Purkinje cell (primary cell): ENCODE measurements around the gene HEXA. TPM values are rescaled to one million over a fixed set of nuclear protein-coding genes. Genes with fewer than 3 reads are reported as not detected.

ENCODE experiments used
- polyA plus RNA-seq: library from polyadenylated mRNA; unstranded; fragments of >200 nt; fragmentation: Nextera tagmentation; gene quantifications from 2 replicates; pipeline ENCODE4 v1.2.1, GENCODE V29; 2014

HEXA gene
- polyA plus RNA-seq: 58.9 and 72.4 TPM in 2 replicates

DNA sequence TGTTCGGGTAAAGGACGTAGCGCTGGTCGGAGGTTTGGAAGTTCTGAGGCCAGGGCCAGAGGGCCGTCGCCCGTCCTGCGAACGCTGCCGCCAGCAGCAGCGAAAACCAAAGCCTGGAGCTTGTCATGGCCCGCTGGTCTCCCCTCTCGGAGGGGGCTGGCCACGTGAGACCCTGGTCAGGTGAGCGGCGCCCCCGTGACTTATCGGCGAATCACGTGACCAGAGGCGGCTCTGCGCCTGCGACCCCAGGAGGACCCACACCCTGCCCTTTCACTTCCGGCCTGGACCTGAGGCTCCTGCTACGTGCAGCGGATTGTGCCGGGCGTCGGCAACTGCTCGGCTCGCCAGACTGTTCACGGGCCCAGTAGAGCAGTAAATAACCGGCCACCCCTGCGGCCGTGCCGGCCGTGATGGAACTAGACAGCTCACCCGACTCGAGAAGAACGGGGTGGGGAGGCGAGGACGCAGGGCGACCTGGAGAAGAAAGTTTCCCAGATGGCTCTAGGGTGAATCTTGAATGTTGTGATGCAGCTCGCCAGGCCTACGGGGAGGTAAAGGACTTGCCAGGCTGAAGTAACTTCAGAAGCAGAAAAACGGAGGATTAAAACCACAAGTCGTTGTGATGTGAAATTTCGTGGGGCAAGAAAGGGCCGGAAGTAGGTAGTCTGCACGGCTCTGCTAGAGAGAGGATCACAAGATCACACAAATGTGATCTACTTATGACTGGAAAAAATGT lies at the start of gene HEXA:
Gene HEXA, minus strand, starts transcription at position 169 of the 736 bp plus-strand sequence. Its CDS starts 42 bp downstream, at position 127.

DNA sequence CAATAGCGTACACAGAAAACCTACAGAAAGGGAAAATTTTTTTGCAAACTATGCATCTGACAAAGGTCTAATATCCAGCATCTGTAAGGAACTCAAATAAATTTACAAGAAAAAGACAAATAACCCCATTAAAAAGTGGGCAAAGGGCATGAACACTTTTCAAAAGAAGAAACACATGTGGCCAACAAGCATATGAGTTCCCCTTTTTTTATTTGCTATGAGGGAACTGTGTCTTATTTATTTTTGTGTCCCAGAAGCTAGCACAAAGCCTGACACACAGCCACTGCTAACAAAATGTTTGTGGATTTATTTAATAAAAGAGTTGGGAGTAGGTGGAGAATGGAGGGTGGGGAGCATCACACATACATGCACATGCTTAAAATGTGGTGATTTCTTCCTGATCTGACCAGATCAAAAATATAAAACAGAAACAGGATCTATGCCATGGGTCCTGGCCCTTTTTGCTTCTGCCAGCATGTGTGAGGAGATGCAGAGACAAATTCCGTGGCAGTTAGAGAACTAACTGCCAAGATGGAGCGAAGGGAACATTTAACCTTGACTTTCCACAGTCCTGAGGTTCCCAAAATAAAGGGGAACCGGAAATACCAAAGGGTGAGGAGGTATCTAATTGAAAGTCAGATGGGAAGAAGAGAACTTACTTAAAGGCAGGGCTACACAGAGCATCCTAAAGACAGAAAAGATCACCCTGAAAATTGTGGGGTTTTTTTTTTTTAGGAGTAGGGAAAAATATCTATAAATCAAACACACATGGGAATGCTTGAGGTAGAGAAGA lies 22.2 kb upstream of the HEXA start, which contains the start of gene TMEM202:
Gene TMEM202, plus strand, starts transcription at position 510 of the 793 bp plus-strand sequence. Its CDS starts 22 bp downstream, at position 532.

DNA sequence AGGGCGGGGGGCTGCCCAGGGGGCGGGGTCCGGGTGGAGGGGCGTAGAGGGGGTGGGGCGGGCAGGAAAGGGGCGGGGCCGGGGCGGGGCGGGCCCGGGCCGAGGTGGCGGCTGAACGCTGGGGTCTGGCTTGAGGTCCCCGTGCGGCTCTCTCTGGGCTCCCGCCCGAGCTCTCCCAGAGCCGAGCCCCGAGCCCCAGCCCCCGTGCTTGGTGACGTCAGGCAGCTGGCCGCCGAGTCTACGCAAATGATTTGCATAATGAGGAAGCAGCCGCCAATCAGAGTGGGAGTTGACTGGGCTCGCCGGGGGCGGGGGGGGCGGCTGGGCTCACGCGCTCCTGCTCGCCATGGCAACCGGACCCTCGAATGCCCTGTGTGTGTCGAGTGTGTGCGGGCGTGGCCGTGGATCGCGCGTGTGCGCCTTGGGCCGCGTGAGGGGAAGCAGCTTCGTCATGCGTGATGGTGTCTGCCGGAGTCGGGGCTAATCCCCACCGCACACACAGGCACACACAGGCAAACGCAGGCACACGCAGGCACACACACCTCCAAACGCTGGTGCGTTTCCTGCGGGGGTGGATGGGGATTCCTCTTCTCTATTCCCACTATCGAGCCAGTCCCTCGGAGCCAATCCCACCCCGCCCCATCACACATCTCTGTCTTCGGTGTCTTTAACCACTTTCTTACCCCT lies 55.7 kb downstream of the HEXA start, which contains the start of gene CELF6:
Gene CELF6, minus strand, starts transcription at position 173 of the 687 bp plus-strand sequence. CDS start 283 bp downstream, outside the sequence.

Other genes with a start within 250 kb of the HEXA start
- gene GRAMD2A, start 178.2 kb downstream of the HEXA start, polyA plus RNA-seq: 0.13 and 0.29 TPM in 2 replicates
- 307 and 371 TPM in 2 replicates for gene PKM, start 144.8 kb downstream of the HEXA start, polyA plus RNA-seq
- 83.7 and 85.5 TPM in 2 replicates for gene PARP6, start 103.5 kb downstream of the HEXA start, polyA plus RNA-seq
- 2.3 and 3.5 TPM in 2 replicates for gene CELF6, start 55.9 kb downstream of the HEXA start, polyA plus RNA-seq
- gene TMEM202, start 22.3 kb upstream of the HEXA start, polyA plus RNA-seq: not detected in 2 replicates
- 78.0 and 79.9 TPM in 2 replicates for gene ARIH1, start 98.3 kb upstream of the HEXA start, polyA plus RNA-seq